ENCODE results near the gene ZBTB20. TPM values are rescaled to one million over a fixed set of nuclear protein-coding genes. Genes with fewer than 3 reads are reported as not detected.

Gene ZBTB20
- total RNA-seq, 1 experiment from 2014 or later, result 12.8 TPM

- intact Hi-C loops (cut with micrococcal nuclease; ENCODE audit: unreplicated experiment), result no loop called here
- Histone ChIP-seq H3K27me3 (replicated peaks; ENCODE audit: control insufficient read depth, insufficient read depth, low read length) (no peaks in the 10 kb centered on the region), H3K4me1 (no peaks in the 10 kb centered on the region), H3K4me3 (ENCODE audit: low read depth, low read length) (no peak overlapping the region), H3K36me3 (ENCODE audit: control insufficient read depth, insufficient read depth, low read length) (no peaks in the 10 kb centered on the region), H3K9me3 (no peaks in the 10 kb centered on the region; the same call in 1 of the 2 replicates)
- H3K4me3 Mint-ChIP-seq (ENCODE audit: unreplicated experiment), result no peak overlapping the region
- H3K36me3 Mint-ChIP-seq (ENCODE audit: insufficient read depth, unreplicated experiment), result no peaks in the 10 kb centered on the region
- POLR2A ChIA-PET, result no interaction called here
- peaks cover 2% of the 10 kb centered on the region for H3K9me3 Mint-ChIP-seq (ENCODE audit: unreplicated experiment)
- no peaks in the 10 kb centered on the region for H3K4me1 Mint-ChIP-seq (ENCODE audit: low read depth, unreplicated experiment)
- H3K27me3 Mint-ChIP-seq (ENCODE audit: insufficient read depth, unreplicated experiment), result peaks cover 4% of the 10 kb centered on the region
- no peak overlapping the region for H3K27ac Mint-ChIP-seq (ENCODE audit: unreplicated experiment)
- no peak for TF ChIP-seq CTCF (IDR thresholded peaks at IDR 0.05; ENCODE audit: insufficient read depth in 1 of 2, low read depth in 1 of 2, low read length in 1 of 2, severe bottlenecking in 1 of 2, unreplicated experiment in 1 of 2)
- no TSS peak for BruUV-seq (replicated peaks)
- DNase-seq, result no peak
- CTCF ChIA-PET, result no interaction called here
Measured at GRCh38 chr3:114958930-114959329, 188.2 kb downstream of the ZBTB20 start.

- peaks cover 12% of the 10 kb centered on the region for H3K9me3 ChIP-seq
- H3K4me1 ChIP-seq, result no peaks in the 10 kb centered on the region
- no TSS peak for BruUV-seq (replicated peaks)
- H3K4me1 Mint-ChIP-seq (ENCODE audit: low read depth, unreplicated experiment), result no peaks in the 10 kb centered on the region
- H3K36me3 Mint-ChIP-seq (ENCODE audit: insufficient read depth, unreplicated experiment), result no peaks in the 10 kb centered on the region
- no peak for TF ChIP-seq CTCF (IDR thresholded peaks at IDR 0.05; ENCODE audit: insufficient read depth in 1 of 2, low read depth in 1 of 2, low read length in 1 of 2, severe bottlenecking in 1 of 2, unreplicated experiment in 1 of 2)
- CTCF ChIA-PET, result no interaction called here
- H3K4me3 Mint-ChIP-seq (ENCODE audit: unreplicated experiment), result no peak overlapping the region
- POLR2A ChIA-PET, result no interaction called here
- H3K27ac Mint-ChIP-seq (ENCODE audit: unreplicated experiment), result no peak overlapping the region
- no peaks in the 10 kb centered on the region; the same call in 1 of the 2 replicates for H3K27me3 ChIP-seq (replicated peaks; ENCODE audit: control insufficient read depth, insufficient read depth, low read length)
- H3K9me3 Mint-ChIP-seq (ENCODE audit: unreplicated experiment), result peaks cover 20% of the 10 kb centered on the region
- H3K4me3 ChIP-seq (ENCODE audit: low read depth, low read length), result no peak overlapping the region
- no peaks in the 10 kb centered on the region for H3K27me3 Mint-ChIP-seq (ENCODE audit: insufficient read depth, unreplicated experiment)
- intact Hi-C loops (cut with micrococcal nuclease; ENCODE audit: unreplicated experiment), result no loop called here
- no peak for DNase-seq
- H3K36me3 ChIP-seq (ENCODE audit: control insufficient read depth, insufficient read depth, low read length), result no peaks in the 10 kb centered on the region
Measured at GRCh38 chr3:114953800-114954199, 193.3 kb downstream of the ZBTB20 start.

GRCh38 chr3:114953215-114953799, 193.8 kb downstream of the ZBTB20 start:
- POLR2A ChIA-PET, result no interaction called here
- Mint-ChIP-seq H3K36me3 (ENCODE audit: insufficient read depth, unreplicated experiment) (no peaks in the 10 kb centered on the region), H3K9me3 (ENCODE audit: unreplicated experiment) (peaks cover 20% of the 10 kb centered on the region), H3K27ac (ENCODE audit: unreplicated experiment) (no peak overlapping the region), H3K4me3 (ENCODE audit: unreplicated experiment) (no peak overlapping the region), H3K4me1 (ENCODE audit: low read depth, unreplicated experiment) (no peaks in the 10 kb centered on the region), H3K27me3 (ENCODE audit: insufficient read depth, unreplicated experiment) (no peaks in the 10 kb centered on the region)
- no peak overlapping the region for H3K4me3 ChIP-seq (ENCODE audit: low read depth, low read length)
- no peaks in the 10 kb centered on the region for H3K4me1 ChIP-seq
- intact Hi-C loops (cut with micrococcal nuclease; ENCODE audit: unreplicated experiment), result no loop called here
- H3K9me3 ChIP-seq, result peaks cover 12% of the 10 kb centered on the region
- no peak for DNase-seq
- no peaks in the 10 kb centered on the region; the same call in 1 of the 2 replicates for H3K27me3 ChIP-seq (replicated peaks; ENCODE audit: control insufficient read depth, insufficient read depth, low read length)
- no peak for TF ChIP-seq CTCF (IDR thresholded peaks at IDR 0.05; ENCODE audit: insufficient read depth in 1 of 2, low read depth in 1 of 2, low read length in 1 of 2, severe bottlenecking in 1 of 2, unreplicated experiment in 1 of 2)
- CTCF ChIA-PET, result no interaction called here
- no peaks in the 10 kb centered on the region for H3K36me3 ChIP-seq (ENCODE audit: control insufficient read depth, insufficient read depth, low read length)
- no TSS peak for BruUV-seq (replicated peaks)

Measured in Caco-2 (cell line).